ENCODE results near the gene MAP2K3.

GRCh38 chr17:21297597-21297996 is 13.1 kb downstream of the MAP2K3 start:
- TF ChIP-seq POLR2A (IDR thresholded peaks at IDR 0.05) = no peak
- TF ChIP-seq, protein P1, sequence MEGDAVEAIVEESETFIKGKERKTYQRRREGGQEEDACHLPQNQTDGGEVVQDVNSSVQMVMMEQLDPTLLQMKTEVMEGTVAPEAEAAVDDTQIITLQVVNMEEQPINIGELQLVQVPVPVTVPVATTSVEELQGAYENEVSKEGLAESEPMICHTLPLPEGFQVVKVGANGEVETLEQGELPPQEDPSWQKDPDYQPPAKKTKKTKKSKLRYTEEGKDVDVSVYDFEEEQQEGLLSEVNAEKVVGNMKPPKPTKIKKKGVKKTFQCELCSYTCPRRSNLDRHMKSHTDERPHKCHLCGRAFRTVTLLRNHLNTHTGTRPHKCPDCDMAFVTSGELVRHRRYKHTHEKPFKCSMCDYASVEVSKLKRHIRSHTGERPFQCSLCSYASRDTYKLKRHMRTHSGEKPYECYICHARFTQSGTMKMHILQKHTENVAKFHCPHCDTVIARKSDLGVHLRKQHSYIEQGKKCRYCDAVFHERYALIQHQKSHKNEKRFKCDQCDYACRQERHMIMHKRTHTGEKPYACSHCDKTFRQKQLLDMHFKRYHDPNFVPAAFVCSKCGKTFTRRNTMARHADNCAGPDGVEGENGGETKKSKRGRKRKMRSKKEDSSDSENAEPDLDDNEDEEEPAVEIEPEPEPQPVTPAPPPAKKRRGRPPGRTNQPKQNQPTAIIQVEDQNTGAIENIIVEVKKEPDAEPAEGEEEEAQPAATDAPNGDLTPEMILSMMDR (IDR thresholded peaks at IDR 0.05) = no peak
- no peak for TF ChIP-seq POLR2AphosphoS5 (IDR thresholded peaks at IDR 0.05)
